GM12875 (cell line): ENCODE measurements around the gene CPB2.

Experiments
- H3K4me3 ChIP-seq: one replicate; pipeline ENCODE4 v1.5.1; 2011; ENCODE audit warnings: low read depth, low read length, control low read depth
- CTCF ChIP-seq: IDR thresholded peaks from 2 replicates; pipeline ENCODE4 v1.5.1; 2011; ENCODE audit warnings: low read depth, mild to moderate bottlenecking, control low read depth, inconsistent platforms, low read length, moderate library complexity, borderline replicate concordance; ENCODE audit not compliant: insufficient read depth

CPB2 gene

GRCh38 chr13:46015366-46015765 is 89.5 kb downstream of the CPB2 start:
- H3K4me3 ChIP-seq: no peak overlapping the region
- TF ChIP-seq CTCF: no peak

- no peak for TF ChIP-seq CTCF
- H3K4me3 ChIP-seq: no peak overlapping the region
Observed at GRCh38 chr13:46012404-46012803, 92.4 kb downstream of the CPB2 start.

- 0 out of 2 replicates have a peak, but pooled peaks have one; percentile 17 for TF ChIP-seq CTCF
- H3K4me3 ChIP-seq: no peak overlapping the region
Observed at GRCh38 chr13:46010148-46010547, 94.7 kb downstream of the CPB2 start.

GRCh38 chr13:46008631-46009030 is 96.2 kb downstream of the CPB2 start:
- no peak overlapping the region for H3K4me3 ChIP-seq
- TF ChIP-seq CTCF: no peak

- H3K4me3 ChIP-seq: no peak overlapping the region
- TF ChIP-seq CTCF: no peak
Observed at GRCh38 chr13:46006688-46007452, 98.0 kb downstream of the CPB2 start.

- no peak for TF ChIP-seq CTCF
- no peak overlapping the region for H3K4me3 ChIP-seq
Observed at GRCh38 chr13:46004491-46004890, 100.3 kb downstream of the CPB2 start.
